Skeletal muscle tissue (tissue), 4 donors: ENCODE results near the gene RHOC. TPM values are rescaled to one million over a fixed set of nuclear protein-coding genes. Genes with fewer than 3 reads are reported as not detected.
"Not testable (repeated sequence)": the region's sequence is repeated elsewhere in the genome, so short reads cannot be mapped to it uniquely, and the experiment has no call there.

Experiments used
- H3K27ac ChIP-seq: one replicate; pipeline ENCODE4 v1.7.0; 2013; ENCODE audit warnings: mild to moderate bottlenecking, low read depth, low read length, inconsistent platforms
- H3K27me3 ChIP-seq, 3 donors: one replicate each; pipeline ENCODE4 v1.7.0; 2013; ENCODE audit warnings: low read length in 3 of 3; ENCODE audit not compliant: control insufficient read depth in 3 of 3, insufficient read depth in 3 of 3
- H3K36me3 ChIP-seq, 3 donors: one replicate each; pipeline ENCODE4 v1.7.0; 2013; ENCODE audit warnings: low read length in 3 of 3; ENCODE audit not compliant: control insufficient read depth in 3 of 3, insufficient read depth in 3 of 3
- H3K4me1 ChIP-seq, 3 donors: one replicate each; pipeline ENCODE4 v1.7.0; 2013; ENCODE audit warnings: low read length in 3 of 3, mild to moderate bottlenecking in 3 of 3; ENCODE audit not compliant: control insufficient read depth in 3 of 3, insufficient read depth in 3 of 3
- H3K4me3 ChIP-seq, 3 donors: one replicate each; pipeline ENCODE4 v1.7.0; 2013; ENCODE audit warnings: low read length in 3 of 3
- H3K9ac ChIP-seq, 3 donors: one replicate each; pipeline ENCODE4 v1.7.0; 2013; ENCODE audit warnings: low read length in 3 of 3, mild to moderate bottlenecking in 3 of 3, moderate library complexity in 2 of 3, low read depth in 1 of 3
- H3K9me3 ChIP-seq, 3 donors: one replicate each; pipeline ENCODE4 v1.7.0; 2013; ENCODE audit warnings: low read length in 3 of 3; ENCODE audit not compliant: control insufficient read depth in 3 of 3
- total RNA-seq: library from RNA; depleted of rRNA; stranded (reverse); fragments of >200 nt; gene quantifications from one replicate; pipeline ENCODE4 v1.2.3, GENCODE V29; 2014
- donor health status: Osteomylitis.

The RHOC gene
- total RNA-seq, 1 donor from 2014 or later = 196 TPM

- H3K4me3 ChIP-seq, H3K36me3 ChIP-seq, H3K4me1 ChIP-seq, H3K27me3 ChIP-seq, H3K27ac ChIP-seq, H3K9ac ChIP-seq, H3K9me3 ChIP-seq: not testable (repeated sequence)
These were observed 22.1 kb upstream of the RHOC start for GRCh38 chr1:112729011-112729410.

GRCh38 chr1:112728306-112728971 is 21.5 kb upstream of the RHOC start:
- H3K9me3 ChIP-seq, H3K4me1 ChIP-seq, H3K27me3 ChIP-seq, H3K4me3 ChIP-seq, H3K36me3 ChIP-seq, H3K9ac ChIP-seq, H3K27ac ChIP-seq: not testable (repeated sequence)

GRCh38 chr1:112727716-112728115 is 20.8 kb upstream of the RHOC start:
- Histone ChIP-seq H3K4me3 (no peak overlapping the region), H3K4me1 (no peaks in the 10 kb centered on the region), H3K9ac (no peak overlapping the region), H3K9me3 (no peaks in the 10 kb centered on the region), H3K27ac (no peak overlapping the region), H3K36me3 (no peaks in the 10 kb centered on the region), H3K27me3 (peaks cover 2 to 7% (median 5%) of the 10 kb centered on the region in 3 donors)

GRCh38 chr1:112724240-112724639 is 17.3 kb upstream of the RHOC start:
- not testable (repeated sequence) for H3K9me3 ChIP-seq, H3K27ac ChIP-seq, H3K36me3 ChIP-seq, H3K4me3 ChIP-seq, H3K4me1 ChIP-seq, H3K9ac ChIP-seq
- peaks cover 2 to 12% (median 11%) of the 10 kb centered on the region in 3 donors for H3K27me3 ChIP-seq

GRCh38 chr1:112723511-112723839 is 16.5 kb upstream of the RHOC start:
- Histone ChIP-seq H3K36me3 (no peaks in the 10 kb centered on the region), H3K27ac (no peak overlapping the region), H3K9ac (no peak overlapping the region), H3K27me3 (peaks cover 2 to 15% (median 14%) of the 10 kb centered on the region in 3 donors), H3K4me1 (peaks cover 0 to 4% (median 2%) of the 10 kb centered on the region in 3 donors), H3K4me3 (no peak overlapping the region), H3K9me3 (no peaks in the 10 kb centered on the region)

GRCh38 chr1:112722601-112723510 is 15.9 kb upstream of the RHOC start:
- H3K27me3 ChIP-seq = peaks cover 2 to 15% (median 14%) of the 10 kb centered on the region in 3 donors
- H3K9ac ChIP-seq = no peak overlapping the region
- H3K27ac ChIP-seq = no peak overlapping the region
- H3K4me3 ChIP-seq = no peak overlapping the region
- H3K36me3 ChIP-seq = no peaks in the 10 kb centered on the region
- peaks cover 0 to 4% (median 3%) of the 10 kb centered on the region in 3 donors for H3K4me1 ChIP-seq
- H3K9me3 ChIP-seq = no peaks in the 10 kb centered on the region

- no peaks in the 10 kb centered on the region for H3K9me3 ChIP-seq
- no peak overlapping the region for H3K27ac ChIP-seq
- no peak overlapping the region for H3K4me3 ChIP-seq
- H3K4me1 ChIP-seq = peaks cover 0 to 4% (median 3%) of the 10 kb centered on the region in 3 donors
- no peaks in the 10 kb centered on the region for H3K36me3 ChIP-seq
- H3K9ac ChIP-seq = no peak overlapping the region
- H3K27me3 ChIP-seq = peaks cover 2 to 15% (median 14%) of the 10 kb centered on the region in 3 donors
These were observed 15.1 kb upstream of the RHOC start for GRCh38 chr1:112721966-112722524.

- H3K9me3 ChIP-seq, H3K36me3 ChIP-seq, H3K9ac ChIP-seq, H3K4me1 ChIP-seq, H3K4me3 ChIP-seq, H3K27ac ChIP-seq: not testable (repeated sequence)
- peaks cover 2 to 15% (median 14%) of the 10 kb centered on the region in 3 donors for H3K27me3 ChIP-seq
These were observed 14.4 kb upstream of the RHOC start for GRCh38 chr1:112721294-112721693.

GRCh38 chr1:112720800-112721199 is 13.9 kb upstream of the RHOC start:
- no peak overlapping the region for H3K4me3 ChIP-seq
- peaks cover 2 to 15% (median 14%) of the 10 kb centered on the region in 3 donors for H3K27me3 ChIP-seq
- no peak overlapping the region for H3K27ac ChIP-seq
- H3K9ac ChIP-seq = no peak overlapping the region
- no peaks in the 10 kb centered on the region for H3K36me3 ChIP-seq
- no peaks in the 10 kb centered on the region for H3K9me3 ChIP-seq
- H3K4me1 ChIP-seq = peaks cover 6 to 11% (median 7%) of the 10 kb centered on the region in 3 donors

GRCh38 chr1:112719706-112720105 is 12.8 kb upstream of the RHOC start:
- Histone ChIP-seq H3K36me3 (no peaks in the 10 kb centered on the region), H3K4me3 (no peak overlapping the region), H3K4me1 (peaks cover 10 to 19% (median 11%) of the 10 kb centered on the region in 3 donors), H3K27ac (no peak overlapping the region), H3K9me3 (no peaks in the 10 kb centered on the region), H3K9ac (no peak overlapping the region), H3K27me3 (peaks cover 2 to 15% (median 14%) of the 10 kb centered on the region in 3 donors)
